Measurements from ENCODE around the gene CDK17. TPM values are rescaled to one million over a fixed set of nuclear protein-coding genes. Genes with fewer than 3 reads are reported as not detected.

Gene CDK17
- total and polyA plus RNA-seq, 2 of the 8 experiments (the other 6 are each of a cell fraction or from before 2014, with no cell fraction given) = 5.8 to 20.0 TPM

DNA sequence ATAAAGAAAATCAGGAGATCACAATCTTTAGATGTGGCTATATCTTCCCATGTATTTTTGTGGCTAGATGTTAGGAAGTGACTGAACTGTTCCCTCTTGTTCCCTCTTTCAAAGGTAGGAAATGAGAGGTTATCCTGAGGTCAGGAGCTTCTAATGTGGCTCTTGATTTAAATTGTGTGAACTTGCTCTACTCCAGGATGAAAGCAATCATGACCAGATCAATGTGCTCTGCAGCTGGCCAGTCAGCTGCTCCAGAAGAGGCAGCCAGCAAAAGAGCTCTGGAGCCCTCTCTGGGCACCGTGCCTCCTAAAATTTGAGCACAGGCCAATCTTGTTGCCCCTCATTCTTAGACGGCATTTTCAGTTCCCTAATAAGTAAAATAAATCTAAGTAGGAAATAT, 32.0 kb downstream of the CDK17 start:
- no peak overlapping the region for H3K23ac ChIP-seq (ENCODE audit: insufficient read length)
- H4K8ac ChIP-seq (ENCODE audit: extremely low read depth, insufficient read depth, low read length) = no peak overlapping the region
- no peak overlapping the region for H2BK120ac ChIP-seq (replicated peaks; ENCODE audit: low read depth, low read length)
- H2BK15ac ChIP-seq (ENCODE audit: low read length) = no peak overlapping the region
- DNase-seq (ENCODE audit: low read depth in 1 of 2, low spot score in 2 of 2) = no peak
- POLR2A ChIA-PET (ENCODE audit: partially characterized antibody) = no interaction called here
- no peak overlapping the region for H2AK5ac ChIP-seq (ENCODE audit: low read depth, low read length)
- H3K79me2 ChIP-seq (ENCODE audit: control insufficient read depth in 1 of 2, insufficient read depth in 2 of 2, low read length in 2 of 2) = peaks cover 0 to 79% of the 10 kb centered on the region in 2 experiments; a peak in 3 of 4 replicates
- no peak overlapping the region for H3K18ac ChIP-seq (ENCODE audit: extremely low read depth, low read length)
- no peak overlapping the region for H2BK5ac ChIP-seq (ENCODE audit: low read depth, low read length)
- FAIRE-seq = no peak
- H3K27ac ChIP-seq (ENCODE audit: low read depth, low read length) = no peak overlapping the region
- H3K56ac ChIP-seq (replicated peaks; ENCODE audit: insufficient read length, low read depth, low read length) = no peak overlapping the region
- H2AFZ ChIP-seq (ENCODE audit: low read length) = no peak overlapping the region
- H3K9me3 ChIP-seq (ENCODE audit: insufficient read depth in 2 of 2, low read depth in 1 of 2, low read length in 1 of 2) = no peaks in the 10 kb centered on the region
- peaks cover 0 to 7% (median 0%) of the 10 kb centered on the region in 4 experiments; a peak in 2 of 7 replicates for H3K4me1 ChIP-seq (replicated peaks in 1 of 4; ENCODE audit: control insufficient read depth in 3 of 4, insufficient read depth in 4 of 4, low read length in 3 of 4)
- no peak overlapping the region for H3K4ac ChIP-seq (replicated peaks; ENCODE audit: insufficient read length, low read depth, low read length)
- no peaks in the 10 kb centered on the region for H3K27me3 ChIP-seq (replicated peaks in 1 of 4; ENCODE audit: control insufficient read depth in 3 of 4, extremely low read depth in 1 of 4, insufficient read depth in 3 of 4, low read length in 3 of 4)
- no peak overlapping the region for H3K9ac ChIP-seq (replicated peaks in 1 of 4; ENCODE audit: extremely low read depth in 1 of 4, low read depth in 3 of 4, low read length in 3 of 4)
- H3K36me3 ChIP-seq (ENCODE audit: control insufficient read depth in 2 of 4, insufficient read depth in 4 of 4, low read length in 3 of 4) = no peaks in the 10 kb centered on the region
- no peak overlapping the region for H2BK20ac ChIP-seq (ENCODE audit: low read length)
- no peak overlapping the region for H4K5ac ChIP-seq (ENCODE audit: insufficient read length, low read depth, low read length)
- no peak overlapping the region for H3K4me2 ChIP-seq (ENCODE audit: insufficient read depth in 1 of 2, low read depth in 2 of 2, low read length in 2 of 2)
- no peak overlapping the region for H4K91ac ChIP-seq (replicated peaks; ENCODE audit: insufficient read length, low read length)
- no peaks in the 10 kb centered on the region for H4K20me1 ChIP-seq (replicated peaks in 1 of 2; ENCODE audit: control insufficient read depth in 1 of 2, insufficient read depth in 2 of 2, low read length in 2 of 2)
- H3K14ac ChIP-seq (ENCODE audit: insufficient read length) = no peak overlapping the region
- TF ChIP-seq POLR2AphosphoS5 (IDR thresholded peaks at IDR 0.05; ENCODE audit: low read depth, low read length) (no peak), RXRA (IDR thresholded peaks at IDR 0.05; ENCODE audit: insufficient read depth, low read depth, low read length) (no peak), BCL11A (IDR thresholded peaks at IDR 0.05; ENCODE audit: low read depth in 2 of 2, low read length in 2 of 2) (no peak), JUND (IDR thresholded peaks at IDR 0.05; ENCODE audit: low read length) (no peak), EP300 (IDR thresholded peaks at IDR 0.05; ENCODE audit: borderline replicate concordance in 1 of 2, low read depth in 2 of 2, low read length in 2 of 2) (no peak), CHD2 (IDR thresholded peaks at IDR 0.05; ENCODE audit: low read length) (no peak), CTBP2 (IDR thresholded peaks at IDR 0.05; ENCODE audit: borderline replicate concordance, insufficient read depth, insufficient read length, low read length) (no peak), GABPA (IDR thresholded peaks at IDR 0.05; ENCODE audit: borderline replicate concordance, insufficient read depth, low read length) (no peak), POU5F1 (IDR thresholded peaks at IDR 0.05; ENCODE audit: low read depth, low read length) (no peak)
- no peak overlapping the region for H3K4me3 ChIP-seq (ENCODE audit: extremely low read depth in 1 of 4, insufficient read depth in 2 of 4, low read depth in 3 of 4, low read length in 4 of 4)
- no peak overlapping the region for H2BK12ac ChIP-seq (ENCODE audit: low read depth, low read length)
- H3K79me1 ChIP-seq (ENCODE audit: low read depth, low read length) = peaks cover 2% of the 10 kb centered on the region; the same call in 1 of the 2 replicates
- WGBS, 2 experiments (ENCODE audit: extremely low coverage in 1 of 2, insufficient coverage in 1 of 2, insufficient read length in 1 of 2, insufficient replicate concordance in 2 of 2, low coverage in 1 of 2, low lambda C conversion rate in 2 of 2, missing lambda C conversion rate in 1 of 2) = 84% methylated on average over 2 of the region's 2 CpGs; no CpG with 5 or more reads in 1 of the 2 experiments
- no peaks in the 10 kb centered on the region; the same call in 1 of the 2 replicates for H3K23me2 ChIP-seq (ENCODE audit: low read depth, low read length)
- CTCF ChIA-PET (ENCODE audit: partially characterized antibody) = no interaction called here
